Esophagus muscularis mucosa (tissue), 4 donors: ENCODE data around the gene NIPSNAP2. TPM values are rescaled to one million over a fixed set of nuclear protein-coding genes. Genes with fewer than 3 reads are reported as not detected.

Source experiments
- DNase-seq: peaks from one replicate; pipeline ENCODE4 v3.0.0-alpha.2; 2017; ENCODE audit errors: extremely low spot score
- H3K27ac ChIP-seq, 4 donors: fragments of 200-600 bp; sonication (generic); replicated peaks in 1 of 4; 1 replicate in 3 of 4; 2 replicates in 1 of 4; pipeline ENCODE4 v1.5.1; 2016 to 2019; ENCODE audit warnings: mild to moderate bottlenecking in 1 of 4
- H3K27me3 ChIP-seq, 4 donors: fragments of 200-600 bp; sonication (generic); one replicate each; pipeline versions ENCODE4 v1.5.1 to v1.6.0; 2016 to 2019
- H3K36me3 ChIP-seq, 4 donors: fragments of 200-600 bp; sonication (generic); one replicate each; pipeline ENCODE4 v1.5.1; 2016 to 2019
- H3K4me1 ChIP-seq, 4 donors: fragments of 200-600 bp; sonication (generic); one replicate each; pipeline ENCODE4 v1.5.1; 2016 to 2019
- H3K4me3 ChIP-seq, 4 donors: fragments of 200-600 bp; sonication (generic); 1 replicate in 2 of 4; 2 replicates in 2 of 4; pipeline ENCODE4 v1.5.1; 2016 to 2019; ENCODE audit warnings: mild to moderate bottlenecking in 4 of 4, moderate library complexity in 1 of 4
- H3K9me3 ChIP-seq, 4 donors: fragments of 200-600 bp; sonication (generic); 1 replicate in 3 of 4; 2 replicates in 1 of 4; pipeline ENCODE4 v1.5.1; 2016 to 2019
- EP300 ChIP-seq: sonication (generic); formaldehyde crosslinking; IDR thresholded peaks from one replicate; pipeline ENCODE4 v1.6.1; 2017; ENCODE audit warnings: antibody characterized with exemption
- POLR2A ChIP-seq: fragments of 450-650 bp; IDR thresholded peaks from one replicate; pipeline ENCODE4 v1.6.1; 2017; ENCODE audit warnings: antibody characterized with exemption, moderate library complexity, mild to moderate bottlenecking, low read depth
- POLR2AphosphoS5 ChIP-seq, 2 donors: sonication (generic); formaldehyde crosslinking; IDR thresholded peaks; one replicate each; pipeline ENCODE4 v1.6.1; 2017; ENCODE audit warnings: antibody characterized with exemption in 2 of 2
- WGBS: methylation state at CpG from one replicate; pipeline ENCODE4 v1.1.5; 2018; 5-methylcytosine and 5-hydroxymethylcytosine counted together
- intact Hi-C: fragments of 100-400 bp; cut with DNase I; formaldehyde crosslinking; loops from one replicate; pipeline ENCODE4 v1.15.1; 2023
- total RNA-seq, 4 donors: library from RNA; depleted of rRNA; stranded (reverse); fragments of >200 nt; gene quantifications; one replicate each; pipeline versions ENCODE4 v1.1.0 to v1.2.1, GENCODE V29; 2016
- TF ChIP-seq, protein P1 (sequence below), 3 experiments: fragments of 200-600 bp in 2 of 3; fragments of 450-650 bp in 1 of 3; sonication (generic) in 2 of 3; IDR thresholded peaks; one replicate each; pipeline ENCODE4 v1.5.1; 2017 to 2019; ENCODE audit warnings: antibody characterized with exemption in 3 of 3, mild to moderate bottlenecking in 2 of 3, moderate library complexity in 1 of 3

The NIPSNAP2 gene
- total RNA-seq, 4 donors from 2014 or later = 93.3 to 131 (median 116) TPM

GRCh38 chr7:55983537-55983936, 19.2 kb downstream of the NIPSNAP2 start:
- no peak overlapping the region for H3K27ac ChIP-seq
- 93% methylated on average over 3 of the region's 3 CpGs for WGBS
- peaks cover 76 to 100% (median 95%) of the 10 kb centered on the region in 4 donors for H3K36me3 ChIP-seq
- H3K9me3 ChIP-seq = no peaks in the 10 kb centered on the region
- no peaks in the 10 kb centered on the region for H3K27me3 ChIP-seq
- H3K4me1 ChIP-seq = peaks cover 0 to 2% (median under 1%) of the 10 kb centered on the region in 4 donors
- TF ChIP-seq POLR2A (no peak), POLR2AphosphoS5 (IDR thresholded peaks at IDR 0.05) (no peak)
- no peak for DNase-seq
- H3K4me3 ChIP-seq = no peak overlapping the region
- intact Hi-C loops = no loop called here

- WGBS = 88% methylated on average over 3 of the region's 3 CpGs
- intact Hi-C loops = no loop called here
- H3K27me3 ChIP-seq = no peaks in the 10 kb centered on the region
- H3K27ac ChIP-seq = no peak overlapping the region
- H3K36me3 ChIP-seq = peaks cover 38 to 97% (median 84%) of the 10 kb centered on the region in 4 donors
- no peak for DNase-seq
- TF ChIP-seq EP300 = no peak
- TF ChIP-seq POLR2AphosphoS5 (IDR thresholded peaks at IDR 0.05) = no peak
- TF ChIP-seq, protein P1, sequence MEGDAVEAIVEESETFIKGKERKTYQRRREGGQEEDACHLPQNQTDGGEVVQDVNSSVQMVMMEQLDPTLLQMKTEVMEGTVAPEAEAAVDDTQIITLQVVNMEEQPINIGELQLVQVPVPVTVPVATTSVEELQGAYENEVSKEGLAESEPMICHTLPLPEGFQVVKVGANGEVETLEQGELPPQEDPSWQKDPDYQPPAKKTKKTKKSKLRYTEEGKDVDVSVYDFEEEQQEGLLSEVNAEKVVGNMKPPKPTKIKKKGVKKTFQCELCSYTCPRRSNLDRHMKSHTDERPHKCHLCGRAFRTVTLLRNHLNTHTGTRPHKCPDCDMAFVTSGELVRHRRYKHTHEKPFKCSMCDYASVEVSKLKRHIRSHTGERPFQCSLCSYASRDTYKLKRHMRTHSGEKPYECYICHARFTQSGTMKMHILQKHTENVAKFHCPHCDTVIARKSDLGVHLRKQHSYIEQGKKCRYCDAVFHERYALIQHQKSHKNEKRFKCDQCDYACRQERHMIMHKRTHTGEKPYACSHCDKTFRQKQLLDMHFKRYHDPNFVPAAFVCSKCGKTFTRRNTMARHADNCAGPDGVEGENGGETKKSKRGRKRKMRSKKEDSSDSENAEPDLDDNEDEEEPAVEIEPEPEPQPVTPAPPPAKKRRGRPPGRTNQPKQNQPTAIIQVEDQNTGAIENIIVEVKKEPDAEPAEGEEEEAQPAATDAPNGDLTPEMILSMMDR (IDR thresholded peaks at IDR 0.05) = no peak
- TF ChIP-seq POLR2A = no peak
- H3K4me1 ChIP-seq = no peaks in the 10 kb centered on the region
- H3K9me3 ChIP-seq = no peaks in the 10 kb centered on the region
- H3K4me3 ChIP-seq = no peak overlapping the region
Measured at GRCh38 chr7:55992346-55992745, 28.0 kb downstream of the NIPSNAP2 start.

DNA sequence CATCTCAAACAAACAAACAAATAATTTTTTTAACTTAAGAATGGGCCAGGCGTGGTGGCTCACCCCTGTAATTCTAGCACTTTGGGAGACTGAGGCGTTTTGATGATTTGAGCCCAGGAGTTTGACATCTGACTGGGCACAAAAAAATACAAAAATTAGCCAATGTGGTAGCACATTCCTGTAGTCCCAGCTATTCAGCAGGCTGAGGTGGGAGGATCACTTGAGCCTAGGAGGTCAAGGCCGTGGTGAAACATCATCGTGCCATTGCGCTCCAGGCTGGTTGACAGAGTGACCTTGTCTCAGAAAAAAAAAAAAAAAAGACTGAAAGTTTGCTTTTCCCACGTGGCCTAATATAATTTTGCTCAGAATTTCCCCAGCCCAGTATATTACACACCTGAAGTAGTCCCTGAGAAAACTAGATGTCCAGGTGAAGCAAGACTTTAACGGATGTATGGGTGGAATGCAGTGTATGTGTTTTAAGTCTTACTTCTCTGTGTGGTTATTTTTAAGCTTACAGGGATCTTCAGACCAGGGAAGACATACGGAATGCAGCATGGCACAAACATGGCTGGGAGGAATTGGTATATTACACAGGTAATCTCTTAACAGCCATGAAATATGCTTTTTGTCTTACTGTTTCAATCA, 32.6 kb downstream of the NIPSNAP2 start:
- H3K27me3 ChIP-seq = no peaks in the 10 kb centered on the region
- DNase-seq = no peak
- peaks cover 47 to 87% (median 70%) of the 10 kb centered on the region in 4 donors for H3K36me3 ChIP-seq
- no peak overlapping the region for H3K27ac ChIP-seq
- no peaks in the 10 kb centered on the region for H3K9me3 ChIP-seq
- no peak overlapping the region for H3K4me3 ChIP-seq
- WGBS = 91% methylated on average over 8 of the region's 8 CpGs
- no peaks in the 10 kb centered on the region for H3K4me1 ChIP-seq
- intact Hi-C loops = no loop called here
- TF ChIP-seq EP300 (no peak), POLR2AphosphoS5 (IDR thresholded peaks at IDR 0.05) (no peak), POLR2A (no peak)
- TF ChIP-seq, protein P1 (IDR thresholded peaks at IDR 0.05) = no peak

DNA sequence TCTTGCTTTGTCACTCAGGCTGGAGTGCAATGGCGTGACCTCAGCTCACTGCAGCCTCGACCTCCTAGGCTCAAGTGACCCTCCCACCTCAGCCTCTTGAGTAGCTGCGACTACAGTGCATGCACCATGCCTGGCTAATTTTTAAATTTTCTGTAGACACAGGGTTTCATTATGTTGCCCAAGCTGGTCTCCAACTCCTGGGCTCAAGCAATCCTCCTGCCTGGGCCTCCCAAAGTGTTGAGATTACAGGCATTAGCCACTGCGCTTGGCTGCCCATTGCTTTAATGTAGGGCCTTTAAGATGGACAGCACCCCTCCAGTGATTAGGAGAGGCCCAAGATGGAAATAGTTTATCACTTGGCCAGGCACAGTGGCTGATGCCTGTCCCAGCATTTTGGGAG, 39.4 kb downstream of the NIPSNAP2 start:
- 100% methylated on average over 4 of the region's 4 CpGs for WGBS
- Histone ChIP-seq H3K27ac (no peak overlapping the region), H3K27me3 (no peaks in the 10 kb centered on the region), H3K4me1 (peaks cover 0 to 6% (median 3%) of the 10 kb centered on the region in 4 donors), H3K36me3 (peaks cover 7 to 20% (median 16%) of the 10 kb centered on the region in 4 donors), H3K4me3 (no peak overlapping the region), H3K9me3 (no peaks in the 10 kb centered on the region)
- TF ChIP-seq EP300 = no peak
- TF ChIP-seq POLR2AphosphoS5 (IDR thresholded peaks at IDR 0.05) = no peak
- intact Hi-C loops = loop anchor here (2.0 kb wide), 1 partner anchor 71 kb away; no protein-coding TSS in a partner anchor
- no peak for DNase-seq

- Histone ChIP-seq H3K4me1 (peaks cover 0 to 25% (median 22%) of the 10 kb centered on the region in 4 donors), H3K27me3 (no peaks in the 10 kb centered on the region), H3K36me3 (peaks cover 0 to 5% (median 0%) of the 10 kb centered on the region in 4 donors), H3K27ac (no peak overlapping the region), H3K4me3 (no peak overlapping the region), H3K9me3 (no peaks in the 10 kb centered on the region)
- WGBS = 86% methylated on average over 4 of the region's 4 CpGs
- intact Hi-C loops = no loop called here
- no peak for DNase-seq
- TF ChIP-seq POLR2AphosphoS5 (IDR thresholded peaks at IDR 0.05) (no peak), POLR2A (no peak), EP300 (no peak)
- TF ChIP-seq, protein P1 (IDR thresholded peaks at IDR 0.05) = no peak
Measured at GRCh38 chr7:56007167-56007652, 42.8 kb downstream of the NIPSNAP2 start.

DNA sequence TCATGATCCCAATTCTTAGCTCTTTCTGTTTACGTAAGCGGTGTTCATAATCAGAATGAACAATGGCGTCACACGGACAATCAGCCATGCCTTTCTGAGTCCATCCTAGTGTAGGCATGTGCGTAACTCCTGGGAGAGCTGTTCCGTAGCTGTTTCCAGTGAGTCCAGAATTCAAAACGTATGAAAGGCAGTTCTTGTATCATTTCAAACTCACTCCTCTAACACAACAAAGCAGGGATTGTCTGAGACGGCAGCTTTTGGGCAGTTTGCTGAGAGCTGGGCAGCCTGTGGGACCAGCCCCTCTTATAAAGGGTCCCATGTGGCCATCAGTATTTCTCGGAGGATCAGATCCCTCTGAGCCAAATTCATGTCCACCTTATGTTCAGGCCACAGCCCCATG, 43.5 kb downstream of the NIPSNAP2 start:
- TF ChIP-seq POLR2A (no peak), EP300 (no peak), POLR2AphosphoS5 (IDR thresholded peaks at IDR 0.05) (no peak)
- TF ChIP-seq, protein P1 (IDR thresholded peaks at IDR 0.05) = no peak
- no peak for DNase-seq
- Histone ChIP-seq H3K9me3 (no peaks in the 10 kb centered on the region), H3K4me3 (no peak overlapping the region), H3K27ac (no peak overlapping the region), H3K36me3 (peaks cover 0 to 7% (median 0%) of the 10 kb centered on the region in 4 donors), H3K27me3 (no peaks in the 10 kb centered on the region), H3K4me1 (peaks cover 0 to 25% (median 22%) of the 10 kb centered on the region in 4 donors)
- 85% methylated on average over 9 of the region's 9 CpGs for WGBS
- intact Hi-C loops = no loop called here
